ENCODE results near the gene RNF39.

DNA sequence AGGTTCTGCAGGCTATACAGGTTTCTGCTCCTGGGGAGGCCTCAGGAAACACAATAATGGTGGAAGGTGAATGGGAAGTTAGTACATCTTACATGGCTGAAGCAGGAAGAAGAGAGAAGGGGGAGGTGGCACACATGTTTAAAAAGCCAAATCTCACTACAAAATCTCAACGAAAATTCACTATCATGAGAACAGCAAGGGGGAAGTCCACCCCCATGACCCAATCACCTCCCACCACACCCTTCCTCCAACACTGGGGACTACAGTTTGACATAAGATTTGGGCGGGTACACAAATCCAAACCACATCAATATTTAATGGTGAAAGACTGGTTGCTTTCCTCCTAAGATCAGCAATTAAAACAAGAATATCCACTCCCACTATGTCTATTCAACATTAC, 28.3 kb downstream of the RNF39 start:
- TF ChIP-seq CTCF (conservative IDR thresholded peaks at IDR 0.05; ENCODE audit: low read depth, low read length), result no peak
- TF ChIP-seq EZH2 (IDR thresholded peaks at IDR 0.05; ENCODE audit: borderline replicate concordance, low read depth, low read length, poor library complexity, severe bottlenecking), result no peak
